Gastroesophageal sphincter (tissue), 4 donors: ENCODE measurements around the gene AMBP. TPM values are rescaled to one million over a fixed set of nuclear protein-coding genes. Genes with fewer than 3 reads are reported as not detected.

Experiments used
- ATAC-seq: fragments of 150-250 bp; one replicate; pipeline ENCODE4 v1.9.1; 2016; ENCODE audit warnings: mild to moderate bottlenecking, moderate library complexity
- H3K27ac ChIP-seq, 4 donors: fragments of 200-600 bp; sonication (generic) in 3 of 4; 1 replicate in 3 of 4; 2 replicates in 1 of 4; pipeline ENCODE4 v1.5.1; 2016 to 2019
- H3K27me3 ChIP-seq: fragments of 200-600 bp; sonication (generic); one replicate; pipeline ENCODE4 v1.5.1; 2019
- H3K36me3 ChIP-seq, 2 donors: fragments of 200-600 bp; sonication (generic); one replicate each; pipeline ENCODE4 v1.5.1; 2019; ENCODE audit warnings: control low read depth in 1 of 2
- H3K4me1 ChIP-seq, 3 donors: fragments of 200-600 bp; sonication (generic); 1 replicate in 2 of 3; 2 replicates in 1 of 3; pipeline ENCODE4 v1.5.1; 2016 to 2019; ENCODE audit warnings: control low read depth in 2 of 3
- H3K4me3 ChIP-seq, 2 donors: fragments of 200-600 bp; sonication (generic); one replicate each; pipeline ENCODE4 v1.5.1; 2019; ENCODE audit warnings: mild to moderate bottlenecking in 1 of 2, moderate library complexity in 1 of 2
- H3K9me3 ChIP-seq, 3 donors: fragments of 200-600 bp; sonication (generic); one replicate each; pipeline ENCODE4 v1.5.1; 2017 to 2019; ENCODE audit warnings: control low read depth in 2 of 3
- EP300 ChIP-seq: sonication (generic); formaldehyde crosslinking; IDR thresholded peaks from one replicate; pipeline ENCODE4 v1.6.1; 2017; ENCODE audit warnings: antibody characterized with exemption, mild to moderate bottlenecking
- POLR2A ChIP-seq, 2 donors: fragments of 450-650 bp; IDR thresholded peaks; one replicate each; pipeline ENCODE4 v1.6.1; 2017; ENCODE audit warnings: antibody characterized with exemption in 2 of 2, mild to moderate bottlenecking in 2 of 2, moderate library complexity in 1 of 2
- POLR2AphosphoS5 ChIP-seq: sonication (generic); formaldehyde crosslinking; IDR thresholded peaks from one replicate; pipeline ENCODE4 v1.6.1; 2017; ENCODE audit warnings: antibody characterized with exemption
- WGBS, 2 donors: methylation state at CpG; one replicate each; pipeline ENCODE4 v1.1.5; 2018; ENCODE audit warnings: low coverage in 1 of 2; 5-methylcytosine and 5-hydroxymethylcytosine counted together
- total RNA-seq, 4 donors: library from RNA; depleted of rRNA; stranded (reverse); fragments of >200 nt; gene quantifications; one replicate each; pipeline ENCODE4 v1.1.0, GENCODE V29; 2016
- TF ChIP-seq, protein P1 (sequence below), 4 experiments: fragments of 200-600 bp in 2 of 4; fragments of 450-650 bp in 2 of 4; sonication (generic) in 1 of 4; IDR thresholded peaks; one replicate each; pipeline ENCODE4 v1.5.1; 2017 to 2019; ENCODE audit warnings: antibody characterized with exemption in 4 of 4, mild to moderate bottlenecking in 2 of 4, moderate library complexity in 2 of 4

AMBP gene
- total RNA-seq, 4 donors from 2014 or later, result not detected

GRCh38 chr9:114025196-114025753 is 52.8 kb downstream of the AMBP start:
- TF ChIP-seq POLR2AphosphoS5 (no peak), POLR2A (IDR thresholded peaks at IDR 0.05) (no peak), EP300 (no peak)
- TF ChIP-seq, protein P1, sequence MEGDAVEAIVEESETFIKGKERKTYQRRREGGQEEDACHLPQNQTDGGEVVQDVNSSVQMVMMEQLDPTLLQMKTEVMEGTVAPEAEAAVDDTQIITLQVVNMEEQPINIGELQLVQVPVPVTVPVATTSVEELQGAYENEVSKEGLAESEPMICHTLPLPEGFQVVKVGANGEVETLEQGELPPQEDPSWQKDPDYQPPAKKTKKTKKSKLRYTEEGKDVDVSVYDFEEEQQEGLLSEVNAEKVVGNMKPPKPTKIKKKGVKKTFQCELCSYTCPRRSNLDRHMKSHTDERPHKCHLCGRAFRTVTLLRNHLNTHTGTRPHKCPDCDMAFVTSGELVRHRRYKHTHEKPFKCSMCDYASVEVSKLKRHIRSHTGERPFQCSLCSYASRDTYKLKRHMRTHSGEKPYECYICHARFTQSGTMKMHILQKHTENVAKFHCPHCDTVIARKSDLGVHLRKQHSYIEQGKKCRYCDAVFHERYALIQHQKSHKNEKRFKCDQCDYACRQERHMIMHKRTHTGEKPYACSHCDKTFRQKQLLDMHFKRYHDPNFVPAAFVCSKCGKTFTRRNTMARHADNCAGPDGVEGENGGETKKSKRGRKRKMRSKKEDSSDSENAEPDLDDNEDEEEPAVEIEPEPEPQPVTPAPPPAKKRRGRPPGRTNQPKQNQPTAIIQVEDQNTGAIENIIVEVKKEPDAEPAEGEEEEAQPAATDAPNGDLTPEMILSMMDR (IDR thresholded peaks at IDR 0.05), result no peak
- H3K27me3 ChIP-seq, result no peaks in the 10 kb centered on the region
- H3K27ac ChIP-seq, result no peak overlapping the region
- H3K4me3 ChIP-seq, result no peak overlapping the region
- H3K36me3 ChIP-seq, result peaks cover 0 to 50% of the 10 kb centered on the region in 2 donors
- no peak for ATAC-seq
- H3K4me1 ChIP-seq, result no peaks in the 10 kb centered on the region
- 90 to 96% methylated on average over 3 of the region's 3 CpGs for WGBS, 2 donors
- H3K9me3 ChIP-seq, result peaks cover 0 to 40% (median 0%) of the 10 kb centered on the region in 3 donors

- WGBS, 2 donors, result 91 to 100% methylated on average over 1 of the region's 1 CpG
- Histone ChIP-seq H3K4me3 (no peak overlapping the region), H3K9me3 (peaks cover 0 to 44% (median 0%) of the 10 kb centered on the region in 3 donors), H3K27me3 (no peaks in the 10 kb centered on the region), H3K27ac (no peak overlapping the region), H3K4me1 (no peaks in the 10 kb centered on the region), H3K36me3 (peaks cover 0 to 52% of the 10 kb centered on the region in 2 donors)
- no peak for ATAC-seq
- TF ChIP-seq, protein P1 (IDR thresholded peaks at IDR 0.05), result no peak
- TF ChIP-seq EP300, result no peak
- TF ChIP-seq POLR2A (IDR thresholded peaks at IDR 0.05), result no peak
- no peak for TF ChIP-seq POLR2AphosphoS5
Observed at GRCh38 chr9:114023961-114024360, 54.1 kb downstream of the AMBP start.

- Histone ChIP-seq H3K4me3 (no peak overlapping the region), H3K27ac (no peak overlapping the region), H3K4me1 (no peaks in the 10 kb centered on the region), H3K36me3 (peaks cover 0 to 61% of the 10 kb centered on the region in 2 donors), H3K9me3 (peaks cover 0 to 44% (median 0%) of the 10 kb centered on the region in 3 donors), H3K27me3 (no peaks in the 10 kb centered on the region)
- no peak for ATAC-seq
- TF ChIP-seq POLR2AphosphoS5 (no peak), EP300 (no peak), POLR2A (IDR thresholded peaks at IDR 0.05) (no peak)
- TF ChIP-seq, protein P1 (IDR thresholded peaks at IDR 0.05), result no peak
- WGBS, 2 donors, result 83 to 94% methylated on average over 1 to 3 of the region's 3 CpGs
Observed at GRCh38 chr9:114021578-114021977, 56.5 kb downstream of the AMBP start.

DNA sequence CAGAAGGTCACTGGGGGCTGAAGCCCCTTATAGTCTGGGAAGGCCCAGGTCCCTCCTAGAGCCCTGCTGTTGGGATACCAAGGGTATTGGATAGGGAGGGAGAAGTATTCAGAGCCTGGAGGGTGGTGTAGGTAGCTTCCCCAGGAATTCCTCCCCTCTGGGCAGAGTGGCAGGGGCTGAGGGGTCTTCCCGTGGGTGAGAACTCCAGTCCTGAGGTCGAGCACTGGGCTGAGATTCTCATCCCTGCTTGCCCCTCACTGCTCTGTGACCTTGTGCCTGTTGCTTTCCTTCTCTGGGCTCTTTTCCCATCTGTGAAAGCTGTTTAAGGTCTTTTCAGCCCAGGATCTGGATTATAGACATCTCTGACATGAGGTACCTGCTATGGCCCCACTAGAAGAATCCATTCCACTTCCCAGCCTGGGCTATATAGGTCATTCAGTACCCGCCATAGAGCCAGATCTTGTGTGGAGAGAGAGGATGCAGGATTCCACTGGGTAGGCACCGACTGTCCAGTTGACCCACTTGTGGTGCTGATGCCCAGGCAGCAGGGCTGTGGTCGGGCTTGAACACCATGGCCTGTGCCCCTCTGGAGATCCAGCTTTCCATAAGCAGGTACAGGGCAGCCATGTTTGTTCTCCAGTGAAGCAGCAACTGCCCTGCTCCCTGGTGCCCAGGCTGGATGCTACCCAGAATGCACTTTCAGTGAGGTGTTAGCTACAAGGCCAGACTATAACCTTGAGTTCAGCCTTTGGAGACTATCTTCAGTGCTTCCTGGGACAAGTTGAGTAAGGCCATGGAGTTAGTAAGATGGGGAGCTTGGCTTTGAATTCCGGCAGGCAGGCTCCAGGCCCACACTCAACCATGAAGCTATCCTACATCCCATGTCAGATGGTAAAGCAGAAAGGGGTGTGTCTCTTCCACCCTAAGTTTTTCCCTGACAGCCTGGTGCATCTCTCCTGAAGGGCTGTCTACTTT is 60.1 kb downstream of the AMBP start:
- H3K4me1 ChIP-seq, result no peaks in the 10 kb centered on the region
- WGBS, 2 donors, result 50 to 100% methylated on average over 2 of the region's 6 CpGs

More for the DNA sequence above, 60.1 kb downstream of the AMBP start:
- no peaks in the 10 kb centered on the region for H3K27me3 ChIP-seq
- TF ChIP-seq, protein P1 (IDR thresholded peaks at IDR 0.05), result no peak
- TF ChIP-seq EP300, result no peak
- TF ChIP-seq POLR2AphosphoS5, result no peak
- TF ChIP-seq POLR2A (IDR thresholded peaks at IDR 0.05), result no peak
- no peak overlapping the region for H3K4me3 ChIP-seq
- no peak overlapping the region for H3K27ac ChIP-seq
- peaks cover 0 to 27% (median 0%) of the 10 kb centered on the region in 3 donors for H3K9me3 ChIP-seq
- peaks cover 0 to 59% of the 10 kb centered on the region in 2 donors for H3K36me3 ChIP-seq
- ATAC-seq, result no peak
